Hepatocyte (in vitro differentiated cells): ENCODE results near the gene SLC10A3.

Source experiments
- EZH2 ChIP-seq: fragments of 200-600 bp; sonication (generic); IDR thresholded peaks from 2 replicates; pipeline ENCODE4 v1.6.1; 2016; ENCODE audit warnings: antibody characterized with exemption, mild to moderate bottlenecking, borderline replicate concordance
- EZH2phosphoT487 ChIP-seq: fragments of 200-600 bp; sonication (generic); IDR thresholded peaks from one replicate; pipeline ENCODE4 v1.6.1; 2018; ENCODE audit warnings: antibody characterized with exemption, mild to moderate bottlenecking, low read depth, moderate library complexity; ENCODE audit not compliant: unreplicated experiment, severe bottlenecking
- TF ChIP-seq, protein P1 (sequence below): fragments of 200-600 bp; sonication (generic); IDR thresholded peaks from 2 replicates; pipeline ENCODE4 v1.5.1; 2016; ENCODE audit warnings: antibody characterized with exemption, mild to moderate bottlenecking; ENCODE audit not compliant: poor library complexity

DNA sequence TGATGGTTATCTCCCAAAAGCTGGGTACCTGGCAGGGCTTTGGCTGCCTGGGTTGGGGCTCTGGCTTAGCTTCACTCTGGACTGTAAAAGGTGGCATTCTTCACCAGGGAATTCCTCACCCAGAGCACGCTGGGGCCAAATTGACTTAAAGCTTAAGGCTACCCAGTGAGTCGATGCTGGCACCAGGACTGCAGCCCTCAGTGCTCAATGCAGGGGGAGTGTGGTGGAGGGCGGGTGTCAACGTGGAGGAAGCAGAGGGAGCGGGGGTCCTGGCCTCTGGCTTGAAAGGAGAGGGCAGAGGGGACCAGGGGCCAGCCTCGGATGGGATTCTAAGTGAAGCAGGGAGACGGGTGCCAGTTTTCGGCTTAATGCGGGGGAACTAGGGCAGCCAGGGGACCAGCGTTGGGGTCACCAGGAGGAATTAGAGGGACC lies 46.9 kb downstream of the SLC10A3 start:
- TF ChIP-seq, protein P1, sequence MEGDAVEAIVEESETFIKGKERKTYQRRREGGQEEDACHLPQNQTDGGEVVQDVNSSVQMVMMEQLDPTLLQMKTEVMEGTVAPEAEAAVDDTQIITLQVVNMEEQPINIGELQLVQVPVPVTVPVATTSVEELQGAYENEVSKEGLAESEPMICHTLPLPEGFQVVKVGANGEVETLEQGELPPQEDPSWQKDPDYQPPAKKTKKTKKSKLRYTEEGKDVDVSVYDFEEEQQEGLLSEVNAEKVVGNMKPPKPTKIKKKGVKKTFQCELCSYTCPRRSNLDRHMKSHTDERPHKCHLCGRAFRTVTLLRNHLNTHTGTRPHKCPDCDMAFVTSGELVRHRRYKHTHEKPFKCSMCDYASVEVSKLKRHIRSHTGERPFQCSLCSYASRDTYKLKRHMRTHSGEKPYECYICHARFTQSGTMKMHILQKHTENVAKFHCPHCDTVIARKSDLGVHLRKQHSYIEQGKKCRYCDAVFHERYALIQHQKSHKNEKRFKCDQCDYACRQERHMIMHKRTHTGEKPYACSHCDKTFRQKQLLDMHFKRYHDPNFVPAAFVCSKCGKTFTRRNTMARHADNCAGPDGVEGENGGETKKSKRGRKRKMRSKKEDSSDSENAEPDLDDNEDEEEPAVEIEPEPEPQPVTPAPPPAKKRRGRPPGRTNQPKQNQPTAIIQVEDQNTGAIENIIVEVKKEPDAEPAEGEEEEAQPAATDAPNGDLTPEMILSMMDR: no peak
- TF ChIP-seq EZH2phosphoT487 (no peak), EZH2 (no peak)
